Breast epithelium (tissue), 3 donors: ENCODE measurements around the gene OCIAD2.

Source experiments
- CTCF ChIP-seq, 3 donors: fragments of 450-650 bp; IDR thresholded peaks; one replicate each; pipeline ENCODE4 v1.5.1; 2016 to 2017; ENCODE audit warnings: antibody characterized with exemption in 3 of 3, mild to moderate bottlenecking in 3 of 3, moderate library complexity in 3 of 3
- POLR2A ChIP-seq: fragments of 450-650 bp; IDR thresholded peaks from one replicate; pipeline ENCODE4 v1.6.1; 2016; ENCODE audit warnings: antibody characterized with exemption, mild to moderate bottlenecking, moderate library complexity
- POLR2AphosphoS5 ChIP-seq, 3 donors: sonication (generic); formaldehyde crosslinking; IDR thresholded peaks; one replicate each; pipeline ENCODE4 v1.6.1; 2017; ENCODE audit warnings: antibody characterized with exemption in 3 of 3

GRCh38 chr4:48907706-48908477 is 1.3 kb upstream of the OCIAD2 start:
- TF ChIP-seq CTCF (IDR thresholded peaks at IDR 0.05) (no peak), POLR2AphosphoS5 (IDR thresholded peaks at IDR 0.05) (no peak), POLR2A (no peak)
